GM12878 (cell line): ENCODE measurements around the gene CHRDL1. TPM values are rescaled to one million over a fixed set of nuclear protein-coding genes. Genes with fewer than 3 reads are reported as not detected.

Experiments
- ATAC-seq: fragments of 200-7000 bp; cut with Tn5 transposase; 3 replicates; pipeline ENCODE4 v1.9.1; 2020; ENCODE audit warnings: mild to moderate bottlenecking, moderate library complexity
- BruUV-seq: library from RNA; stranded (reverse); fragments of 400-500 nt; replicated peaks from 2 replicates; lab custom pipeline; 2021; lab: Mats Ljungman, UMichigan
- CTCF ChIA-PET: fragments of 300-600 bp; sonication (Branson Sonifier 250); formaldehyde crosslinking; extraction: SDS; loops from one replicate; lab custom pipeline; 2021; ENCODE audit warnings: inconsistent platforms; lab: Yijun Ruan, JAX
- POLR2A ChIA-PET: fragments of 350-600 bp; formaldehyde crosslinking; extraction: SDS; loops from one replicate; lab custom pipeline; 2021; ENCODE audit warnings: inconsistent platforms; lab: Charles Lee
- RAD21 ChIA-PET: fragments of 300-600 bp; sonication (Branson Sonifier 250); formaldehyde crosslinking; loops from one replicate; lab custom pipeline; 2023; ENCODE audit warnings: antibody characterized with exemption; ENCODE audit not compliant: unreplicated experiment; lab: Charles Lee
- SMC1A ChIA-PET: fragments of 300-600 bp; sonication (Branson Sonifier 250); formaldehyde crosslinking; loops from one replicate; lab custom pipeline; 2023; ENCODE audit not compliant: unreplicated experiment, uncharacterized antibody; lab: Charles Lee
- DNase-seq: peaks from one replicate; pipeline ENCODE4 v3.0.0-alpha.2; 2011; ENCODE audit warnings: low read depth, low spot score
- FAIRE-seq: peaks from 3 replicates; lab custom pipeline; 2011; peaks lifted over from hg19 to GRCh38; lab: Jason Lieb, UNC
- H2AFZ ChIP-seq: 2 replicates; pipeline ENCODE4 v1.6.0; 2011; ENCODE audit warnings: low read depth, low read length, control low read depth; ENCODE audit not compliant: control insufficient read depth
- H3K27ac ChIP-seq: 2 replicates; pipeline ENCODE4 v1.5.1; 2011; ENCODE audit warnings: control low read depth; ENCODE audit not compliant: control insufficient read depth, insufficient read depth
- H3K27me3 ChIP-seq, 2 experiments: replicated peaks in 1 of 2; 2 replicates each; pipeline versions ENCODE4 v1.6.0 to v1.6.1; 2011; ENCODE audit warnings: low read length in 1 of 2; ENCODE audit not compliant: control insufficient read depth in 2 of 2, insufficient read depth in 2 of 2
- H3K36me3 ChIP-seq, 2 experiments: 2 replicates each; pipeline ENCODE4 v1.5.1; 2011; ENCODE audit warnings: low read length in 1 of 2; ENCODE audit not compliant: control insufficient read depth in 2 of 2, insufficient read depth in 2 of 2
- H3K4me1 ChIP-seq: 2 replicates; pipeline ENCODE4 v1.6.1; 2011; ENCODE audit warnings: mild to moderate bottlenecking, low read length, moderate library complexity, mixed read lengths; ENCODE audit not compliant: control insufficient read depth, insufficient read depth
- H3K4me2 ChIP-seq: 2 replicates; pipeline ENCODE4 v1.6.0; 2011; ENCODE audit warnings: control low read depth; ENCODE audit not compliant: control insufficient read depth, insufficient read depth
- H3K4me3 ChIP-seq: fragments of 200-600 bp; sonication (generic); 2 replicates; pipeline ENCODE4 v1.5.1; 2016
- H3K79me2 ChIP-seq: 2 replicates; pipeline ENCODE4 v1.6.0; 2011; ENCODE audit warnings: low read length; ENCODE audit not compliant: control insufficient read depth, insufficient read depth
- H3K9ac ChIP-seq: 2 replicates; pipeline ENCODE4 v1.8.0; 2011; ENCODE audit warnings: low read length, control low read depth, mixed read lengths; ENCODE audit not compliant: control insufficient read depth, insufficient read depth
- H3K9me3 ChIP-seq: replicated peaks from 3 replicates; pipeline ENCODE4 v1.5.1; 2011; ENCODE audit warnings: mild to moderate bottlenecking, low read length; ENCODE audit not compliant: control insufficient read depth, insufficient read depth
- H4K20me1 ChIP-seq: 2 replicates; pipeline ENCODE4 v1.6.0; 2011; ENCODE audit not compliant: control insufficient read depth, insufficient read depth
- BACH1 ChIP-seq: fragments of 450-650 bp; IDR thresholded peaks from 2 replicates; pipeline ENCODE4 v1.6.1; 2017; ENCODE audit warnings: mild to moderate bottlenecking, borderline replicate concordance
- BHLHE40 ChIP-seq, 2 experiments: fragments of 450-650 bp in 1 of 2; IDR thresholded peaks; 2 replicates each; pipeline ENCODE4 v1.6.1; 2011 to 2017; ENCODE audit warnings: low read depth in 2 of 2, borderline replicate concordance in 1 of 2, improper control_type of control experiment in 1 of 2, low read length in 1 of 2, mild to moderate bottlenecking in 1 of 2
- BMI1 ChIP-seq: fragments of 450-650 bp; IDR thresholded peaks from 2 replicates; pipeline ENCODE4 v1.6.1; 2016; ENCODE audit warnings: mild to moderate bottlenecking, moderate library complexity, borderline replicate concordance
- BRCA1 ChIP-seq: IDR thresholded peaks from 2 replicates; pipeline ENCODE4 v1.6.1; 2011; ENCODE audit warnings: low read depth, low read length, improper control_type of control experiment
- CBFB ChIP-seq: IDR thresholded peaks from 2 replicates; pipeline ENCODE4 v1.6.1; 2016; ENCODE audit warnings: antibody characterized with exemption, low read depth
- ELK1 ChIP-seq: IDR thresholded peaks from 2 replicates; pipeline ENCODE4 v1.6.1; 2012; ENCODE audit warnings: low read depth, low read length, improper control_type of control experiment
- MEF2A ChIP-seq: IDR thresholded peaks from 2 replicates; pipeline ENCODE4 v1.6.1; 2011; ENCODE audit warnings: low read depth, mild to moderate bottlenecking, low read length, moderate library complexity; ENCODE audit not compliant: insufficient read depth
- POU2F2 ChIP-seq: IDR thresholded peaks from 3 replicates; pipeline ENCODE4 v1.6.1; 2011; ENCODE audit warnings: low read depth, mild to moderate bottlenecking, low read length, borderline replicate concordance
- TBL1XR1 ChIP-seq: IDR thresholded peaks from 2 replicates; pipeline ENCODE4 v1.6.1; 2012; ENCODE audit warnings: low read depth, low read length, improper control_type of control experiment
- TCF7 ChIP-seq: IDR thresholded peaks from 2 replicates; pipeline ENCODE4 v1.6.1; 2014; ENCODE audit warnings: antibody characterized with exemption, borderline replicate concordance
- WGBS: methylation state at CpG from one replicate; pipeline ENCODE4 v1.1.6; 2016; ENCODE audit warnings: low lambda C conversion rate; ENCODE audit not compliant: insufficient replicate concordance, insufficient coverage; ENCODE audit errors: missing lambda C conversion rate; 5-methylcytosine and 5-hydroxymethylcytosine counted together
- in situ Hi-C: fragments of 300-500 bp; cut with MboI; formaldehyde crosslinking; loops from 9 replicates; pipeline ENCODE4 v1.14.3; 2018; ENCODE audit warnings: mixed read lengths
- intact Hi-C: fragments of 100-400 bp; cut with micrococcal nuclease; formaldehyde crosslinking; loops from one replicate; pipeline ENCODE4 v1.14.2; 2022; ENCODE audit not compliant: unreplicated experiment
- polyA plus RNA-seq, 11 experiments: library from polyadenylated mRNA; depleted of rRNA in 4 of 11; unstranded in 6 of 11; stranded (reverse) in 5 of 11; fragments of >200 nt; fragmentation: Nextera tagmentation in 4 of 11; fragmentation: Illumina TruSeq in 1 of 11; extraction: Ambion mirVana in 4 of 11; extraction: Trizol in 1 of 11; gene quantifications; 1 replicate in 1 of 11; 2 replicates in 10 of 11; pipeline versions ENCODE4 v1.2.1 to v1.2.3, GENCODE V29; 2011 to 2016; ENCODE audit warnings: inconsistent platforms in 2 of 11, missing spikeins in 2 of 11, low read depth in 1 of 11
- total RNA-seq, 4 experiments: library from RNA; depleted of rRNA in 3 of 4; stranded (reverse); fragments of >200 nt in 3 of 4; fragmentation: Illumina TruSeq in 1 of 4; extraction: Trizol in 1 of 4; gene quantifications; 2 replicates each; pipeline versions ENCODE4 v1.2.1 to v1.2.3, GENCODE V29; 2013 to 2021
- TF ChIP-seq, protein P1 (sequence below): fragments of 450-650 bp; IDR thresholded peaks from 2 replicates; pipeline ENCODE4 v1.6.1; 2017; ENCODE audit warnings: low read depth, mild to moderate bottlenecking, moderate library complexity
- TF ChIP-seq, protein P2 (sequence below): fragments of 450-650 bp; IDR thresholded peaks from 2 replicates; pipeline ENCODE4 v1.6.1; 2017; ENCODE audit warnings: mild to moderate bottlenecking, moderate library complexity
- TF ChIP-seq, protein P3 (sequence below): fragments of 450-650 bp; IDR thresholded peaks from 2 replicates; pipeline ENCODE4 v1.6.1; 2017; ENCODE audit warnings: mild to moderate bottlenecking
- TF ChIP-seq, protein P4 (sequence below): IDR thresholded peaks from 2 replicates; pipeline ENCODE4 v1.6.1; 2012; ENCODE audit warnings: low read depth, low read length, improper control_type of control experiment

The CHRDL1 gene
- total and polyA plus RNA-seq, 10 of the 15 experiments (the other 5 are each of a cell fraction or from before 2014, with no cell fraction given) = 0.05 to 0.47 (median 0.25) TPM

- TF ChIP-seq ELK1 (no peak), BRCA1 (no peak), TCF7 (no peak)
- TF ChIP-seq, protein P1, sequence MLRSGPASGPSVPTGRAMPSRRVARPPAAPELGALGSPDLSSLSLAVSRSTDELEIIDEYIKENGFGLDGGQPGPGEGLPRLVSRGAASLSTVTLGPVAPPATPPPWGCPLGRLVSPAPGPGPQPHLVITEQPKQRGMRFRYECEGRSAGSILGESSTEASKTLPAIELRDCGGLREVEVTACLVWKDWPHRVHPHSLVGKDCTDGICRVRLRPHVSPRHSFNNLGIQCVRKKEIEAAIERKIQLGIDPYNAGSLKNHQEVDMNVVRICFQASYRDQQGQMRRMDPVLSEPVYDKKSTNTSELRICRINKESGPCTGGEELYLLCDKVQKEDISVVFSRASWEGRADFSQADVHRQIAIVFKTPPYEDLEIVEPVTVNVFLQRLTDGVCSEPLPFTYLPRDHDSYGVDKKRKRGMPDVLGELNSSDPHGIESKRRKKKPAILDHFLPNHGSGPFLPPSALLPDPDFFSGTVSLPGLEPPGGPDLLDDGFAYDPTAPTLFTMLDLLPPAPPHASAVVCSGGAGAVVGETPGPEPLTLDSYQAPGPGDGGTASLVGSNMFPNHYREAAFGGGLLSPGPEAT = no peak
These were observed 35.8 kb downstream of the CHRDL1 start (continued) for GRCh38 chrX:110759785-110760184.

GRCh38 chrX:110758781-110759422 is 36.7 kb downstream of the CHRDL1 start:
- RAD21 ChIA-PET = no interaction called here
- Histone ChIP-seq H3K36me3 (no peaks in the 10 kb centered on the region), H3K4me3 (no peak overlapping the region), H4K20me1 (no peaks in the 10 kb centered on the region), H3K4me1 (no peaks in the 10 kb centered on the region), H3K9me3 (no peaks in the 10 kb centered on the region), H2AFZ (no peak overlapping the region), H3K27me3 (no peaks in the 10 kb centered on the region), H3K79me2 (no peaks in the 10 kb centered on the region), H3K27ac (no peak overlapping the region), H3K9ac (no peak overlapping the region), H3K4me2 (no peak overlapping the region)
- POLR2A ChIA-PET = no interaction called here
- no peak for ATAC-seq
- SMC1A ChIA-PET = no interaction called here
- in situ Hi-C loops = no loop called here
- intact Hi-C loops = no loop called here
- no peak for FAIRE-seq
- no TSS peak for BruUV-seq
- 27% methylated on average over 7 of the region's 7 CpGs for WGBS
- DNase-seq = no peak
- CTCF ChIA-PET = interaction anchor here (1.1 kb wide), 1 partner anchor 22 kb away, joined by 3 read pairs; no protein-coding TSS in a partner anchor
- TF ChIP-seq CBFB = no peak
- no peak for TF ChIP-seq MEF2A
- no peak for TF ChIP-seq POU2F2
- TF ChIP-seq BHLHE40 (IDR thresholded peaks at IDR 0.05; ENCODE audit: borderline replicate concordance in 1 of 2, low read depth in 2 of 2, low read length in 1 of 2) = no peak
- TF ChIP-seq, protein P2, sequence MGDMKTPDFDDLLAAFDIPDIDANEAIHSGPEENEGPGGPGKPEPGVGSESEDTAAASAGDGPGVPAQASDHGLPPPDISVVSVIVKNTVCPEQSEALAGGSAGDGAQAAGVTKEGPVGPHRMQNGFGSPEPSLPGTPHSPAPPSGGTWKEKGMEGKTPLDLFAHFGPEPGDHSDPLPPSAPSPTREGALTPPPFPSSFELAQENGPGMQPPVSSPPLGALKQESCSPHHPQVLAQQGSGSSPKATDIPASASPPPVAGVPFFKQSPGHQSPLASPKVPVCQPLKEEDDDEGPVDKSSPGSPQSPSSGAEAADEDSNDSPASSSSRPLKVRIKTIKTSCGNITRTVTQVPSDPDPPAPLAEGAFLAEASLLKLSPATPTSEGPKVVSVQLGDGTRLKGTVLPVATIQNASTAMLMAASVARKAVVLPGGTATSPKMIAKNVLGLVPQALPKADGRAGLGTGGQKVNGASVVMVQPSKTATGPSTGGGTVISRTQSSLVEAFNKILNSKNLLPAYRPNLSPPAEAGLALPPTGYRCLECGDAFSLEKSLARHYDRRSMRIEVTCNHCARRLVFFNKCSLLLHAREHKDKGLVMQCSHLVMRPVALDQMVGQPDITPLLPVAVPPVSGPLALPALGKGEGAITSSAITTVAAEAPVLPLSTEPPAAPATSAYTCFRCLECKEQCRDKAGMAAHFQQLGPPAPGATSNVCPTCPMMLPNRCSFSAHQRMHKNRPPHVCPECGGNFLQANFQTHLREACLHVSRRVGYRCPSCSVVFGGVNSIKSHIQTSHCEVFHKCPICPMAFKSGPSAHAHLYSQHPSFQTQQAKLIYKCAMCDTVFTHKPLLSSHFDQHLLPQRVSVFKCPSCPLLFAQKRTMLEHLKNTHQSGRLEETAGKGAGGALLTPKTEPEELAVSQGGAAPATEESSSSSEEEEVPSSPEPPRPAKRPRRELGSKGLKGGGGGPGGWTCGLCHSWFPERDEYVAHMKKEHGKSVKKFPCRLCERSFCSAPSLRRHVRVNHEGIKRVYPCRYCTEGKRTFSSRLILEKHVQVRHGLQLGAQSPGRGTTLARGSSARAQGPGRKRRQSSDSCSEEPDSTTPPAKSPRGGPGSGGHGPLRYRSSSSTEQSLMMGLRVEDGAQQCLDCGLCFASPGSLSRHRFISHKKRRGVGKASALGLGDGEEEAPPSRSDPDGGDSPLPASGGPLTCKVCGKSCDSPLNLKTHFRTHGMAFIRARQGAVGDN = no peak
- no peak for TF ChIP-seq BACH1
- TF ChIP-seq, protein P3, sequence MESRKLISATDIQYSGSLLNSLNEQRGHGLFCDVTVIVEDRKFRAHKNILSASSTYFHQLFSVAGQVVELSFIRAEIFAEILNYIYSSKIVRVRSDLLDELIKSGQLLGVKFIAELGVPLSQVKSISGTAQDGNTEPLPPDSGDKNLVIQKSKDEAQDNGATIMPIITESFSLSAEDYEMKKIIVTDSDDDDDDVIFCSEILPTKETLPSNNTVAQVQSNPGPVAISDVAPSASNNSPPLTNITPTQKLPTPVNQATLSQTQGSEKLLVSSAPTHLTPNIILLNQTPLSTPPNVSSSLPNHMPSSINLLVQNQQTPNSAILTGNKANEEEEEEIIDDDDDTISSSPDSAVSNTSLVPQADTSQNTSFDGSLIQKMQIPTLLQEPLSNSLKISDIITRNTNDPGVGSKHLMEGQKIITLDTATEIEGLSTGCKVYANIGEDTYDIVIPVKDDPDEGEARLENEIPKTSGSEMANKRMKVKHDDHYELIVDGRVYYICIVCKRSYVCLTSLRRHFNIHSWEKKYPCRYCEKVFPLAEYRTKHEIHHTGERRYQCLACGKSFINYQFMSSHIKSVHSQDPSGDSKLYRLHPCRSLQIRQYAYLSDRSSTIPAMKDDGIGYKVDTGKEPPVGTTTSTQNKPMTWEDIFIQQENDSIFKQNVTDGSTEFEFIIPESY = no peak
- no peak for TF ChIP-seq TBL1XR1
- no peak for TF ChIP-seq BMI1
- TF ChIP-seq, protein P4, sequence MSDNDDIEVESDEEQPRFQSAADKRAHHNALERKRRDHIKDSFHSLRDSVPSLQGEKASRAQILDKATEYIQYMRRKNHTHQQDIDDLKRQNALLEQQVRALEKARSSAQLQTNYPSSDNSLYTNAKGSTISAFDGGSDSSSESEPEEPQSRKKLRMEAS = no peak
